H1 (cell line): ENCODE results near the gene COL5A3. TPM values are rescaled to one million over a fixed set of nuclear protein-coding genes. Genes with fewer than 3 reads are reported as not detected.

Experiments
- ATF3 ChIP-seq: IDR thresholded peaks from 2 replicates; pipeline ENCODE4 v1.6.1; 2011; ENCODE audit warnings: low read depth, mild to moderate bottlenecking, low read length; ENCODE audit not compliant: insufficient read depth
- EGR1 ChIP-seq: IDR thresholded peaks from 2 replicates; pipeline ENCODE4 v1.6.1; 2011; ENCODE audit warnings: low read depth, low read length, borderline replicate concordance
- POU5F1 ChIP-seq: IDR thresholded peaks from 2 replicates; pipeline ENCODE4 v1.6.1; 2011; ENCODE audit warnings: low read depth, mild to moderate bottlenecking, low read length, moderate library complexity
- RFX5 ChIP-seq: IDR thresholded peaks from 2 replicates; pipeline ENCODE4 v1.6.1; 2011; ENCODE audit warnings: low read depth, low read length, improper control_type of control experiment, borderline replicate concordance
- RXRA ChIP-seq: IDR thresholded peaks from 2 replicates; pipeline ENCODE4 v1.6.1; 2011; ENCODE audit warnings: low read depth, mild to moderate bottlenecking, low read length, moderate library complexity; ENCODE audit not compliant: insufficient read depth
- SIRT6 ChIP-seq: IDR thresholded peaks from one replicate; pipeline ENCODE4 v1.7.1; 2012; ENCODE audit warnings: low read length, inconsistent platforms
- SIX5 ChIP-seq: IDR thresholded peaks from 2 replicates; pipeline ENCODE4 v1.6.1; 2011; ENCODE audit warnings: mild to moderate bottlenecking, low read depth, low read length
- SP1 ChIP-seq: IDR thresholded peaks from 2 replicates; pipeline ENCODE4 v1.6.1; 2011; ENCODE audit warnings: low read depth, low read length
- polyA plus RNA-seq, 7 experiments: library from polyadenylated mRNA; depleted of rRNA in 3 of 7; stranded (reverse) in 5 of 7; unstranded in 2 of 7; fragments of >200 nt in 5 of 7; fragments of 200-250 nt in 2 of 7; gene quantifications; 1 replicate in 5 of 7; 2 replicates in 1 of 7; 4 replicates in 1 of 7; pipeline versions ENCODE4 v1.2.1 to v1.2.3, GENCODE V29; 2011 to 2013; ENCODE audit warnings: missing spikeins in 2 of 7, mixed read lengths in 2 of 7
- total RNA-seq: library from RNA; stranded (reverse); fragmentation: NEBNext Ultra II Directional; extraction: Animal tissue kit (Norgen Biotek cat#: 25700); gene quantifications from 2 replicates; pipeline ENCODE4 v1.2.1, GENCODE V29; 2021

Gene COL5A3
- total and polyA plus RNA-seq, 2 of the 8 experiments (the other 6 are each of a cell fraction or from before 2014, with no cell fraction given): 0.67 to 0.74 TPM

- no peak for TF ChIP-seq ATF3
- no peak for TF ChIP-seq SP1
- no peak for TF ChIP-seq SIX5
- TF ChIP-seq RXRA: no peak
- TF ChIP-seq EGR1: no peak
- TF ChIP-seq SIRT6: no peak
- no peak for TF ChIP-seq RFX5
- TF ChIP-seq POU5F1: no peak
Observed at GRCh38 chr19:9961103-9961502, 49.2 kb downstream of the COL5A3 start (continued).
